ENCODE measurements around the gene ADGRG3. TPM values are rescaled to one million over a fixed set of nuclear protein-coding genes. Genes with fewer than 3 reads are reported as not detected.
A peak's percentile ranks its signal among the peaks of the same experiment; 100 is the strongest.

Gene ADGRG3
- total RNA-seq, 1 experiment from 2014 or later, result 0.46 TPM

GRCh38 chr16:57735755-57736418, 67.8 kb downstream of the ADGRG3 start, which contains the start of gene KATNB1:
TSS of gene KATNB1 (plus strand) at chr16:57735770. CDS start at chr16:57737244, 1,474 bp downstream.
- peak within 1 kb of the TSS; percentile 97 to 100 (median 100) for H3K27ac Mint-ChIP-seq
- no peak within 1 kb of the TSS for H3K27ac ChIP-seq (ENCODE audit: insufficient read length, low read depth, low read length)
- H3K9me3 ChIP-seq (ENCODE audit: control insufficient read depth, low read depth, low read length), result no peaks in the 10 kb centered on the region
- no peak within 1 kb of the TSS for H4K8ac ChIP-seq (replicated peaks; ENCODE audit: insufficient read length, low read depth, low read length)
- H2BK5ac ChIP-seq (ENCODE audit: insufficient read length, low read length), result no peak within 1 kb of the TSS
- H3K4me1 ChIP-seq (ENCODE audit: insufficient read depth, low read length), result no peaks in the 10 kb centered on the region
- no peak within 1 kb of the TSS for H3K56ac ChIP-seq (ENCODE audit: insufficient read length, low read depth, low read length)
- H4K20me1 ChIP-seq (ENCODE audit: control insufficient read depth, insufficient read depth, insufficient read length), result no peaks in the 10 kb centered on the region
- H3K4me2 ChIP-seq (ENCODE audit: insufficient read depth, insufficient read length, low read length), result peak within 1 kb of the TSS; percentile 88
- no peak for DNase-seq
- no peak within 1 kb of the TSS for H4K91ac ChIP-seq (ENCODE audit: insufficient read length, low read depth, low read length)
- no peak within 1 kb of the TSS for H2AK5ac ChIP-seq (ENCODE audit: insufficient read length, low read length)
- H2BK20ac ChIP-seq (ENCODE audit: low read depth, low read length, poor library complexity, severe bottlenecking), result no peak within 1 kb of the TSS
- H2BK120ac ChIP-seq (ENCODE audit: low read depth, low read length, poor library complexity, severe bottlenecking), result peak within 1 kb of the TSS; percentile 89
- H3K9ac ChIP-seq (ENCODE audit: extremely low read depth, insufficient read length, low read length), result peak within 1 kb of the TSS; percentile 90
- peaks cover 11% of the 10 kb centered on the region for H3K23me2 ChIP-seq (ENCODE audit: insufficient read length, low read depth, low read length, poor library complexity, severe bottlenecking)
- H3K27me3 ChIP-seq (ENCODE audit: insufficient read depth, low read length), result no peaks in the 10 kb centered on the region
- H3K23ac ChIP-seq (ENCODE audit: insufficient read length, low read depth, low read length), result no peak within 1 kb of the TSS
- no peak within 1 kb of the TSS; the same call in 1 of the 2 replicates for H3K4ac ChIP-seq (ENCODE audit: low read depth, low read length)
- peak within 1 kb of the TSS; percentile 25 for H2BK12ac ChIP-seq (ENCODE audit: insufficient read length, low read depth, low read length)
- TF ChIP-seq CTCF (conservative IDR thresholded peaks at IDR 0.05), result no peak
- H3K4me1 Mint-ChIP-seq, result peaks cover 11 to 22% of the 10 kb centered on the region in 2 experiments
- WGBS (ENCODE audit: extremely low coverage, insufficient read length, low lambda C conversion rate), result no CpG with 5 or more reads among the region's 35 CpGs
- peak within 1 kb of the TSS; percentile 88 for H3K14ac ChIP-seq (ENCODE audit: insufficient read depth, low read length)
- H2BK15ac ChIP-seq (ENCODE audit: low read depth, low read length), result no peak within 1 kb of the TSS
- H3K4me3 Mint-ChIP-seq, result peak within 1 kb of the TSS; percentile 97 to 98
- H2AFZ ChIP-seq (ENCODE audit: low read length), result no peak within 1 kb of the TSS
- H4K5ac ChIP-seq (ENCODE audit: insufficient read length, low read depth, low read length), result no peak within 1 kb of the TSS
- H3T11ph ChIP-seq (ENCODE audit: low read length), result no peak within 1 kb of the TSS
- peaks cover 5 to 9% (median 8%) of the 10 kb centered on the region in 3 experiments; a peak in 3 of 7 replicates for H3K36me3 Mint-ChIP-seq (ENCODE audit: insufficient read depth in 1 of 3, low read depth in 3 of 3)
- H3K18ac ChIP-seq (ENCODE audit: insufficient read length, low read depth, low read length), result peak within 1 kb of the TSS; percentile 92
- H3K27me3 Mint-ChIP-seq (ENCODE audit: low read depth), result peaks cover 5% of the 10 kb centered on the region
- H3K79me1 ChIP-seq (ENCODE audit: insufficient read depth, low read depth, low read length, poor library complexity, severe bottlenecking), result no peaks in the 10 kb centered on the region
- H3K79me2 ChIP-seq (ENCODE audit: insufficient read depth, low read length), result no peaks in the 10 kb centered on the region
- H3K9me3 Mint-ChIP-seq, result no peaks in the 10 kb centered on the region
